HS-5 (cell line): ENCODE results near the gene CMPK1.

Experiments
- DNase-seq: peaks from one replicate; pipeline ENCODE4 v3.0.0-alpha.2; 2012; ENCODE audit warnings: low read depth

Gene CMPK1

GRCh38 chr1:47396671-47397196 lies 63.1 kb downstream of the CMPK1 start:
- DNase-seq, result no peak

GRCh38 chr1:47399138-47399845 lies 65.7 kb downstream of the CMPK1 start:
- no peak for DNase-seq

GRCh38 chr1:47399846-47400155 lies 66.2 kb downstream of the CMPK1 start:
- DNase-seq, result no peak

- no peak for DNase-seq
These were observed 68.2 kb downstream of the CMPK1 start for GRCh38 chr1:47401761-47402160.

GRCh38 chr1:47402591-47402990 lies 69.0 kb downstream of the CMPK1 start:
- DNase-seq, result no peak

- DNase-seq, result no peak
These were observed 69.8 kb downstream of the CMPK1 start for GRCh38 chr1:47403321-47403910.

GRCh38 chr1:47405697-47406096 lies 72.1 kb downstream of the CMPK1 start:
- no peak for DNase-seq

GRCh38 chr1:47406966-47407365 lies 73.4 kb downstream of the CMPK1 start:
- DNase-seq, result no peak

- no peak for DNase-seq
These were observed 73.9 kb downstream of the CMPK1 start for GRCh38 chr1:47407481-47407880.

- no peak for DNase-seq
These were observed 75.9 kb downstream of the CMPK1 start for GRCh38 chr1:47409311-47410067.

- no peak for DNase-seq
These were observed 76.5 kb downstream of the CMPK1 start for GRCh38 chr1:47410068-47410455.

- no peak for DNase-seq
These were observed 77.8 kb downstream of the CMPK1 start for GRCh38 chr1:47411436-47411835.

- no peak for DNase-seq
These were observed 78.8 kb downstream of the CMPK1 start for GRCh38 chr1:47412437-47412836.

- DNase-seq, result no peak
These were observed 82.2 kb downstream of the CMPK1 start, which contains the start of gene FOXE3 for GRCh38 chr1:47415728-47416318. Gene FOXE3, plus strand, starts transcription at chr1:47416285. Its CDS starts 31 bp downstream, at chr1:47416316.

- no peak for DNase-seq
These were observed 83.0 kb downstream of the CMPK1 start for GRCh38 chr1:47416319-47417169.

GRCh38 chr1:47417170-47418044 lies 83.8 kb downstream of the CMPK1 start:
- DNase-seq, result no peak

GRCh38 chr1:47418122-47418521 lies 84.5 kb downstream of the CMPK1 start:
- DNase-seq, result no peak

GRCh38 chr1:47418681-47419325 lies 85.2 kb downstream of the CMPK1 start:
- no peak for DNase-seq

GRCh38 chr1:47420547-47420946 lies 87.0 kb downstream of the CMPK1 start:
- no peak for DNase-seq

- DNase-seq, result no peak
These were observed 90.3 kb downstream of the CMPK1 start for GRCh38 chr1:47423872-47424271.
